HCT116 (cell line): ENCODE results near the gene ZNF581. TPM values are rescaled to one million over a fixed set of nuclear protein-coding genes. Genes with fewer than 3 reads are reported as not detected.

Source experiments
- ATAC-seq: fragments of 200-7000 bp; cut with Tn5 transposase; 2 replicates; pipeline ENCODE4 v1.9.1; 2020; ENCODE audit warnings: mild to moderate bottlenecking, moderate library complexity
- BruUV-seq: library from RNA; stranded (reverse); fragments of 400-500 nt; replicated peaks from 2 replicates; lab custom pipeline; 2021; lab: Mats Ljungman, UMichigan
- CTCF ChIA-PET: fragments of 300-600 bp; sonication (Branson Sonifier 250); formaldehyde crosslinking; loops from one replicate; lab custom pipeline; 2021; ENCODE audit warnings: antibody characterized with exemption; lab: Charles Lee
- POLR2A ChIA-PET: fragments of 300-600, 350-600 bp; sonication (Branson Sonifier 250); formaldehyde crosslinking; loops from one replicate; lab custom pipeline; 2021; ENCODE audit warnings: antibody characterized with exemption; lab: Charles Lee
- RAD21 ChIA-PET, 2 experiments: fragments of 300-600 bp; sonication (Branson Sonifier 250); formaldehyde crosslinking; loops; one replicate each; lab custom pipeline; 2023; ENCODE audit warnings: low total read pairs in 2 of 2; ENCODE audit not compliant: uncharacterized antibody in 2 of 2, unreplicated experiment in 2 of 2, low non-redundant PET in 1 of 2; lab: Charles Lee
- DNase-seq: peaks from one replicate; pipeline ENCODE4 v3.0.0-alpha.2; 2010; ENCODE audit warnings: low read depth, low spot score
- H2AFZ ChIP-seq: fragments of 200-600 bp; shearing (Covaris generic), sonication (generic); 2 replicates; pipeline ENCODE4 v1.6.1; 2017; ENCODE audit warnings: low read depth, mixed run types, mixed read lengths, antibody characterized with exemption, low read length; ENCODE audit not compliant: poor library complexity, severe bottlenecking
- H3K27ac ChIP-seq: 2 replicates; pipeline ENCODE4 v1.5.1; 2012; ENCODE audit warnings: low read depth, low read length
- H3K27me3 ChIP-seq: fragments of 200-600 bp; sonication (generic); 2 replicates; pipeline ENCODE4 v1.6.1; 2016; ENCODE audit warnings: mixed run types, low read length, mixed read lengths; ENCODE audit not compliant: insufficient read depth
- H3K36me3 ChIP-seq, 2 experiments: fragments of 200-500 bp in 1 of 2; fragments of 200-600 bp in 1 of 2; sonication (Bioruptor generic) in 1 of 2; sonication (generic) in 1 of 2; 2 replicates each; pipeline versions ENCODE4 v1.5.1 to v1.6.1; 2014 to 2016; ENCODE audit warnings: low read length in 2 of 2, inconsistent platforms in 1 of 2, mixed read lengths in 1 of 2, mixed run types in 1 of 2; ENCODE audit not compliant: insufficient read depth in 2 of 2, control insufficient read depth in 1 of 2
- H3K4me1 ChIP-seq, 2 experiments: fragments of 200-600 bp in 1 of 2; sonication (generic) in 1 of 2; 2 replicates each; pipeline versions ENCODE4 v1.5.1 to v1.6.1; 2012 to 2017; ENCODE audit warnings: low read length in 2 of 2, inconsistent platforms in 1 of 2, mild to moderate bottlenecking in 1 of 2, mixed read lengths in 1 of 2, mixed run types in 1 of 2, moderate library complexity in 1 of 2; ENCODE audit not compliant: insufficient read depth in 2 of 2, control insufficient read depth in 1 of 2
- H3K4me2 ChIP-seq: fragments of 200-600 bp; sonication (generic); 2 replicates; pipeline ENCODE4 v1.6.1; 2017; ENCODE audit warnings: mixed run types, low read length, mixed read lengths
- H3K4me3 ChIP-seq, 2 experiments: fragments of 200-600 bp in 1 of 2; sonication (generic) in 1 of 2; replicated peaks in 1 of 2; 2 replicates each; pipeline ENCODE4 v1.5.1; 2011 to 2016; ENCODE audit warnings: low read length in 2 of 2, control low read depth in 1 of 2, low read depth in 1 of 2, mild to moderate bottlenecking in 1 of 2, mixed read lengths in 1 of 2, mixed run types in 1 of 2
- H3K79me2 ChIP-seq: fragments of 200-600 bp; sonication (generic); 2 replicates; pipeline ENCODE4 v1.6.1; 2017; ENCODE audit warnings: mild to moderate bottlenecking, mixed run types, low read length, moderate library complexity, mixed read lengths; ENCODE audit not compliant: insufficient read depth
- H3K9ac ChIP-seq: fragments of 200-600 bp; sonication (generic); 2 replicates; pipeline ENCODE4 v1.6.1; 2016; ENCODE audit warnings: low read length, mixed read lengths
- H3K9me2 ChIP-seq: fragments of 200-600 bp; sonication (generic), shearing (Covaris generic); 2 replicates; pipeline ENCODE4 v1.6.1; 2017; ENCODE audit warnings: mixed run types, mild to moderate bottlenecking, moderate library complexity; ENCODE audit not compliant: insufficient read depth
- H3K9me3 ChIP-seq, 2 experiments: fragments of 200-500 bp in 1 of 2; fragments of 200-600 bp in 1 of 2; sonication (Bioruptor generic) in 1 of 2; sonication (generic) in 1 of 2; 2 replicates each; pipeline ENCODE4 v1.6.1; 2014 to 2017; ENCODE audit warnings: low read length in 2 of 2, mixed read lengths in 2 of 2, inconsistent platforms in 1 of 2, low read depth in 1 of 2, mild to moderate bottlenecking in 1 of 2, mixed run types in 1 of 2, moderate library complexity in 1 of 2; ENCODE audit not compliant: control insufficient read depth in 1 of 2, insufficient read depth in 1 of 2
- H4K20me1 ChIP-seq: fragments of 200-600 bp; sonication (generic), shearing (Covaris generic); 2 replicates; pipeline ENCODE4 v1.6.1; 2017; ENCODE audit warnings: mixed run types, mild to moderate bottlenecking, moderate library complexity; ENCODE audit not compliant: insufficient read depth
- ATF3 ChIP-seq: IDR thresholded peaks from 2 replicates; pipeline ENCODE4 v1.6.1; 2012
- CBX3 ChIP-seq: IDR thresholded peaks from 2 replicates; pipeline ENCODE4 v1.6.1; 2012; ENCODE audit warnings: low read depth
- CEBPB ChIP-seq: IDR thresholded peaks from 2 replicates; pipeline ENCODE4 v1.6.1; 2012; ENCODE audit warnings: low read depth
- CTCF ChIP-seq, 3 experiments: fragments of 200-600 bp in 1 of 3; sonication (generic) in 1 of 3; IDR thresholded peaks in 2 of 3; conservative IDR thresholded peaks in 1 of 3; 2 replicates each; pipeline ENCODE4 v1.5.1; 2012 to 2017; ENCODE audit warnings: low read depth in 2 of 3, low read length in 2 of 3, antibody characterized with exemption in 1 of 3, borderline replicate concordance in 1 of 3, control low read depth in 1 of 3, mild to moderate bottlenecking in 1 of 3, mixed read lengths in 1 of 3, mixed run types in 1 of 3, moderate library complexity in 1 of 3; ENCODE audit not compliant: insufficient read depth in 1 of 3
- EZH2 ChIP-seq: fragments of 200-600 bp; sonication (generic); IDR thresholded peaks from 2 replicates; pipeline ENCODE4 v1.6.1; 2017; ENCODE audit warnings: antibody characterized with exemption, mixed run types
- EZH2phosphoT487 ChIP-seq: fragments of 200-600 bp; IDR thresholded peaks from 2 replicates; pipeline ENCODE4 v1.6.1; 2018; ENCODE audit warnings: antibody characterized with exemption, borderline replicate concordance
- FOSL1 ChIP-seq: IDR thresholded peaks from 2 replicates; pipeline ENCODE4 v1.6.1; 2012; ENCODE audit warnings: low read depth
- MAX ChIP-seq: IDR thresholded peaks from 2 replicates; pipeline ENCODE4 v1.6.1; 2012
- POLR2A ChIP-seq: IDR thresholded peaks from 2 replicates; pipeline ENCODE4 v1.7.0; 2011; ENCODE audit warnings: borderline replicate concordance; ENCODE audit not compliant: insufficient read depth, insufficient read length; ENCODE audit errors: extremely low read depth
- POLR2AphosphoS5 ChIP-seq: IDR thresholded peaks from 2 replicates; pipeline ENCODE4 v1.6.1; 2011; ENCODE audit warnings: mild to moderate bottlenecking, low read depth, low read length, moderate library complexity
- RAD21 ChIP-seq: IDR thresholded peaks from 2 replicates; pipeline ENCODE4 v1.6.1; 2012; ENCODE audit warnings: low read depth, mild to moderate bottlenecking
- SRF ChIP-seq: IDR thresholded peaks from 2 replicates; pipeline ENCODE4 v1.6.1; 2012; ENCODE audit warnings: low read depth
- TCF7L2 ChIP-seq: IDR thresholded peaks from 2 replicates; pipeline ENCODE4 v1.7.0; 2011; ENCODE audit warnings: borderline replicate concordance, inconsistent platforms; ENCODE audit not compliant: insufficient read depth, insufficient read length; ENCODE audit errors: extremely low read depth
- ZNF274 ChIP-seq: fragments of 200-500 bp; sonication (Bioruptor generic); IDR thresholded peaks from 2 replicates; pipeline ENCODE4 v1.6.1; 2014; ENCODE audit warnings: mild to moderate bottlenecking, low read depth, low read length, inconsistent platforms
- intact Hi-C: fragments of 100-400 bp; cut with micrococcal nuclease; formaldehyde crosslinking; loops from 2 replicates; pipeline ENCODE4 v1.10.0; 2022
- total RNA-seq: library from RNA; stranded (reverse); gene quantifications from one replicate; pipeline ENCODE4 v1.2.1, GENCODE V29; 2021; ENCODE audit not compliant: unreplicated experiment

ZNF581 gene
- total RNA-seq, 1 experiment from 2014 or later, result 44.4 TPM

- ChIA-PET CTCF (no interaction called here), POLR2A (no interaction called here)
- peaks cover 0 to 6% of the 10 kb centered on the region in 2 experiments; a peak in 1 of 4 replicates for H3K36me3 ChIP-seq
These were observed 21.7 kb upstream of the ZNF581 start for GRCh38 chr19:55621673-55622231.

More at GRCh38 chr19:55621673-55622231, 21.7 kb upstream of the ZNF581 start:
- DNase-seq (no peak), ATAC-seq (no peak)
- Histone ChIP-seq H3K4me1 (peaks cover 8 to 14% of the 10 kb centered on the region in 2 experiments; a peak in 3 of 4 replicates), H4K20me1 (no peaks in the 10 kb centered on the region), H3K27me3 (no peaks in the 10 kb centered on the region), H3K9me2 (no peaks in the 10 kb centered on the region), H3K27ac (no peak overlapping the region), H2AFZ (no peak overlapping the region), H3K4me2 (no peak overlapping the region), H3K4me3 (no peak overlapping the region), H3K79me2 (no peaks in the 10 kb centered on the region), H3K9ac (no peak overlapping the region), H3K9me3 (no peaks in the 10 kb centered on the region)
- BruUV-seq, result no TSS peak
- intact Hi-C loops, result no loop called here
- no peak for TF ChIP-seq TCF7L2
- TF ChIP-seq FOSL1, result no peak
- no peak for TF ChIP-seq RAD21
- no peak for TF ChIP-seq MAX
- no peak for TF ChIP-seq EZH2phosphoT487
- no peak for TF ChIP-seq ATF3
- TF ChIP-seq ZNF274, result no peak
- TF ChIP-seq POLR2A, result no peak
- no peak for TF ChIP-seq SRF
- TF ChIP-seq CBX3, result no peak
- no peak for TF ChIP-seq CTCF (IDR thresholded peaks at IDR 0.05 in 2 of 3, conservative IDR thresholded peaks at IDR 0.05 in 1 of 3; ENCODE audit: borderline replicate concordance in 1 of 3, insufficient read depth in 1 of 3, low read depth in 2 of 3, low read length in 2 of 3)
- TF ChIP-seq CEBPB, result no peak
- no peak for TF ChIP-seq POLR2AphosphoS5
- TF ChIP-seq EZH2, result no peak
- RAD21 ChIA-PET, result no interaction called here
